A549 (cell line): Measurements from ENCODE around the gene SMIM20. TPM values are rescaled to one million over a fixed set of nuclear protein-coding genes. Genes with fewer than 3 reads are reported as not detected.

Experiments
- ATAC-seq, 2 experiments: fragments of 200-7000 bp in 1 of 2; fragments of >200 bp in 1 of 2; cut with Nextera tagmentation in 1 of 2; cut with Tn5 transposase in 1 of 2; 3 replicates each; pipeline versions ENCODE4 v1.8.0 to v1.9.1; 2018 to 2020; ENCODE audit warnings: mild to moderate bottlenecking in 1 of 2, moderate library complexity in 1 of 2
- CTCF ChIA-PET: fragments of 300-600 bp; sonication (Branson Sonifier 250); formaldehyde crosslinking; extraction: SDS; loops from one replicate; lab custom pipeline; 2021; ENCODE audit warnings: antibody characterized with exemption, inconsistent platforms; lab: Yijun Ruan, JAX
- POLR2A ChIA-PET: fragments of 350-600 bp; formaldehyde crosslinking; extraction: SDS; loops from one replicate; lab custom pipeline; 2021; ENCODE audit warnings: antibody characterized with exemption, inconsistent platforms; lab: Yijun Ruan, JAX
- DNase-seq, 2 experiments: peaks; one replicate each; pipeline versions ENCODE4 v3.0.0 to v3.0.0-alpha.2; 2011 to 2016; ENCODE audit warnings: low read depth in 1 of 2, low spot score in 1 of 2
- FAIRE-seq: peaks from 2 replicates; lab custom pipeline; 2011; peaks lifted over from hg19 to GRCh38; lab: Jason Lieb, UNC
- H3K27ac ChIP-seq, 2 experiments: fragments of >200 bp; sonication (Bioruptor Twin); formaldehyde crosslinking; 3 replicates each; pipeline ENCODE4 v1.5.1; 2016 to 2017
- H3K4me1 ChIP-seq: fragments of >200 bp; sonication (Bioruptor Twin); formaldehyde crosslinking; 3 replicates; pipeline ENCODE4 v1.6.1; 2016
- H3K4me2 ChIP-seq: fragments of >200 bp; sonication (Bioruptor Twin); formaldehyde crosslinking; 3 replicates; pipeline ENCODE4 v1.6.1; 2016
- H3K4me3 ChIP-seq: fragments of >200 bp; sonication (Bioruptor Twin); formaldehyde crosslinking; 3 replicates; pipeline ENCODE4 v1.5.1; 2016
- H3K9me3 ChIP-seq: fragments of >200 bp; sonication (Bioruptor Twin); formaldehyde crosslinking; 3 replicates; pipeline ENCODE4 v1.6.1; 2016
- CHD2 ChIP-seq: fragments of 150-350 bp; IDR thresholded peaks from 2 replicates; pipeline ENCODE4 v1.6.1; 2014; ENCODE audit warnings: low read length; ENCODE audit not compliant: partially characterized antibody
- CHD4 ChIP-seq: fragments of 200-600 bp; sonication (generic); IDR thresholded peaks from 2 replicates; pipeline ENCODE4 v1.6.1; 2016; ENCODE audit warnings: antibody characterized with exemption, mild to moderate bottlenecking, borderline replicate concordance
- EHF ChIP-seq: fragments of 250-450 bp; sonication (Bioruptor Pico); IDR thresholded peaks from 2 replicates; pipeline ENCODE4 v1.5.0; 2020; ENCODE audit warnings: mild to moderate bottlenecking
- EHMT2 ChIP-seq: fragments of 200-600 bp; sonication (generic); IDR thresholded peaks from 2 replicates; pipeline ENCODE4 v1.6.1; 2016; ENCODE audit warnings: antibody characterized with exemption, low read depth, mild to moderate bottlenecking, moderate library complexity
- ELK1 ChIP-seq: fragments of 150-350 bp; IDR thresholded peaks from 2 replicates; pipeline ENCODE4 v1.6.1; 2014; ENCODE audit warnings: low read depth, mild to moderate bottlenecking, low read length
- HDAC2 ChIP-seq: fragments of 200-600 bp; sonication (generic); IDR thresholded peaks from 2 replicates; pipeline ENCODE4 v1.6.1; 2016
- HEYL ChIP-seq: fragments of 250-450 bp; sonication (Bioruptor Pico); IDR thresholded peaks from 2 replicates; pipeline ENCODE4 v1.8.0; 2021; ENCODE audit warnings: mild to moderate bottlenecking, moderate library complexity
- HOXB13 ChIP-seq: fragments of 250-450 bp; sonication (Bioruptor Pico); IDR thresholded peaks from 2 replicates; pipeline ENCODE4 v1.5.0; 2020; ENCODE audit warnings: low read depth, mild to moderate bottlenecking, moderate library complexity
- HOXB5 ChIP-seq: fragments of 250-450 bp; sonication (Bioruptor Pico); IDR thresholded peaks from 2 replicates; pipeline ENCODE4 v1.5.0; 2020; ENCODE audit warnings: mild to moderate bottlenecking, moderate library complexity
- JUN ChIP-seq, 2 experiments: fragments of >200 bp; sonication (Bioruptor Twin); formaldehyde crosslinking; IDR thresholded peaks; 2 replicates in 1 of 2; 3 replicates in 1 of 2; pipeline ENCODE4 v1.6.1; 2016 to 2017
- KDM1A ChIP-seq: fragments of 200-600 bp; sonication (generic); IDR thresholded peaks from 2 replicates; pipeline ENCODE4 v1.6.1; 2016; ENCODE audit warnings: low read depth, mild to moderate bottlenecking
- KDM5A ChIP-seq: fragments of 200-600 bp; sonication (generic); IDR thresholded peaks from 2 replicates; pipeline ENCODE4 v1.6.1; 2016; ENCODE audit warnings: antibody characterized with exemption, mild to moderate bottlenecking
- MYC ChIP-seq: IDR thresholded peaks from 2 replicates; pipeline ENCODE4 v1.6.1; 2012; ENCODE audit warnings: mild to moderate bottlenecking, inconsistent platforms, low read length, improper control_type of control experiment, borderline replicate concordance
- NFE2L2 ChIP-seq: fragments of 150-350 bp; conservative IDR thresholded peaks from 2 replicates; pipeline ENCODE4 v1.6.1; 2014; ENCODE audit warnings: low read length
- NR3C1 ChIP-seq: fragments of >200 bp; sonication (Bioruptor Twin); formaldehyde crosslinking; IDR thresholded peaks from 3 replicates; pipeline ENCODE4 v1.6.1; 2017
- PHF8 ChIP-seq: fragments of 200-600 bp; sonication (generic); IDR thresholded peaks from 2 replicates; pipeline ENCODE4 v1.6.1; 2016; ENCODE audit warnings: low read depth, mild to moderate bottlenecking, antibody characterized with exemption, moderate library complexity, borderline replicate concordance
- POLR2AphosphoS2 ChIP-seq: conservative IDR thresholded peaks from 2 replicates; pipeline ENCODE4 v1.6.1; 2012; ENCODE audit warnings: low read length, improper control_type of control experiment, inconsistent platforms
- RNF2 ChIP-seq: fragments of 200-600 bp; sonication (generic); IDR thresholded peaks from 2 replicates; pipeline ENCODE4 v1.6.1; 2016; ENCODE audit warnings: low read depth, mild to moderate bottlenecking, antibody characterized with exemption, moderate library complexity, borderline replicate concordance
- TFCP2L1 ChIP-seq: fragments of 250-450 bp; sonication (Bioruptor Pico); IDR thresholded peaks from 2 replicates; pipeline ENCODE4 v1.5.0; 2021; ENCODE audit warnings: mild to moderate bottlenecking
- TP53 ChIP-seq: fragments of 250-450 bp; sonication (Bioruptor Pico); IDR thresholded peaks from 2 replicates; pipeline ENCODE4 v1.5.0; 2021; ENCODE audit warnings: mild to moderate bottlenecking, moderate library complexity
- ZFP36 ChIP-seq: fragments of 450-650 bp; IDR thresholded peaks from 2 replicates; pipeline ENCODE4 v1.6.1; 2014; ENCODE audit warnings: borderline replicate concordance; ENCODE audit not compliant: partially characterized antibody
- ZSCAN20 ChIP-seq: fragments of 250-450 bp; sonication (Bioruptor Pico); IDR thresholded peaks from 2 replicates; pipeline ENCODE4 v1.8.0; 2022; ENCODE audit warnings: mild to moderate bottlenecking, moderate library complexity
- WGBS: methylation state at CpG from one replicate; pipeline ENCODE4 v1.1.6; 2017; ENCODE audit errors: missing lambda C conversion rate; 5-methylcytosine and 5-hydroxymethylcytosine counted together
- polyA plus RNA-seq, 4 experiments: library from polyadenylated mRNA; depleted of rRNA in 3 of 4; stranded (reverse); fragments of >200 nt; fragmentation: RNase III in 1 of 4; extraction: RNeasy Plus Mini Kit Qiagen cat#74134 plus additional on column Dnase treatment in 1 of 4; gene quantifications; 2 replicates in 3 of 4; 3 replicates in 1 of 4; pipeline ENCODE4 v1.2.3, GENCODE V29; 2011 to 2017

SMIM20 gene
- polyA plus RNA-seq, 2 of the 4 experiments (the other 2 are of a cell fraction) = 32.9 to 50.5 TPM

GRCh38 chr4:25900310-25900709 is 13.7 kb upstream of the SMIM20 start:
- FAIRE-seq (no peak), ATAC-seq (no peak), DNase-seq (no peak)
- no peaks in the 10 kb centered on the region for H3K9me3 ChIP-seq
- H3K4me3 ChIP-seq = no peak overlapping the region
- POLR2A ChIA-PET = no interaction called here
- 88% methylated on average over 1 of the region's 1 CpG for WGBS
- no peaks in the 10 kb centered on the region for H3K4me1 ChIP-seq
- CTCF ChIA-PET = interaction anchor here (0.6 kb wide), 1 partner anchor 50 kb away, joined by 3 read pairs; no protein-coding TSS in a partner anchor
- TF ChIP-seq MYC (no peak), CHD2 (no peak), KDM1A (no peak), ELK1 (no peak), EHMT2 (no peak), CHD4 (no peak), TFCP2L1 (no peak), EHF (CRISPR knock-in tag) (no peak), KDM5A (no peak), NFE2L2 (no peak), PHF8 (no peak)
- H3K27ac ChIP-seq = no peak overlapping the region
- H3K4me2 ChIP-seq = no peak overlapping the region

- WGBS = 71% methylated on average over 10 of the region's 10 CpGs
- Histone ChIP-seq H3K4me3 (no peak overlapping the region), H3K4me1 (no peaks in the 10 kb centered on the region), H3K4me2 (no peak overlapping the region), H3K27ac (no peak overlapping the region), H3K9me3 (no peaks in the 10 kb centered on the region)
- POLR2A ChIA-PET = no interaction called here
- CTCF ChIA-PET = interaction anchor here (0.5 to 0.6 kb wide), 2 partner anchors 51 to 409 kb away, joined by 3 to 4 read pairs; no protein-coding TSS in a partner anchor
- TF ChIP-seq HDAC2 = no peak
- ATAC-seq (no peak), DNase-seq (no peak), FAIRE-seq (no peak)
These were observed 13.0 kb upstream of the SMIM20 start for GRCh38 chr4:25901030-25901430.

GRCh38 chr4:25903900-25904747 is 9.9 kb upstream of the SMIM20 start:
- DNase-seq (no peak), FAIRE-seq (no peak), ATAC-seq (no peak)
- WGBS = 71% methylated on average over 8 of the region's 8 CpGs
- no peak overlapping the region for H3K27ac ChIP-seq
- POLR2A ChIA-PET = no interaction called here
- H3K9me3 ChIP-seq = no peaks in the 10 kb centered on the region; the same call in 2 of the 3 replicates
- no peak overlapping the region for H3K4me3 ChIP-seq
- no peak for TF ChIP-seq ZFP36
- no peak for TF ChIP-seq ZSCAN20 (CRISPR knock-in tag)
- no peak for TF ChIP-seq CHD2
- no peak for TF ChIP-seq HEYL (CRISPR knock-in tag)
- TF ChIP-seq POLR2AphosphoS2 = no peak
- TF ChIP-seq JUN (IDR thresholded peaks at IDR 0.05) = no peak
- no peak for TF ChIP-seq NR3C1
- no peak for TF ChIP-seq HOXB13 (CRISPR knock-in tag)
- TF ChIP-seq HDAC2 = no peak
- no peak for TF ChIP-seq TP53 (CRISPR knock-in tag)
- TF ChIP-seq HOXB5 (CRISPR knock-in tag) = no peak
- no peak for TF ChIP-seq RNF2
- H3K4me2 ChIP-seq = no peak overlapping the region
- CTCF ChIA-PET = no interaction called here
- H3K4me1 ChIP-seq = peaks cover 7% of the 10 kb centered on the region; the same call in 1 of the 3 replicates
